Measurements from ENCODE around the gene CLINT1.
A peak's percentile ranks its signal among the peaks of the same experiment; 100 is the strongest.

Gene CLINT1

DNA sequence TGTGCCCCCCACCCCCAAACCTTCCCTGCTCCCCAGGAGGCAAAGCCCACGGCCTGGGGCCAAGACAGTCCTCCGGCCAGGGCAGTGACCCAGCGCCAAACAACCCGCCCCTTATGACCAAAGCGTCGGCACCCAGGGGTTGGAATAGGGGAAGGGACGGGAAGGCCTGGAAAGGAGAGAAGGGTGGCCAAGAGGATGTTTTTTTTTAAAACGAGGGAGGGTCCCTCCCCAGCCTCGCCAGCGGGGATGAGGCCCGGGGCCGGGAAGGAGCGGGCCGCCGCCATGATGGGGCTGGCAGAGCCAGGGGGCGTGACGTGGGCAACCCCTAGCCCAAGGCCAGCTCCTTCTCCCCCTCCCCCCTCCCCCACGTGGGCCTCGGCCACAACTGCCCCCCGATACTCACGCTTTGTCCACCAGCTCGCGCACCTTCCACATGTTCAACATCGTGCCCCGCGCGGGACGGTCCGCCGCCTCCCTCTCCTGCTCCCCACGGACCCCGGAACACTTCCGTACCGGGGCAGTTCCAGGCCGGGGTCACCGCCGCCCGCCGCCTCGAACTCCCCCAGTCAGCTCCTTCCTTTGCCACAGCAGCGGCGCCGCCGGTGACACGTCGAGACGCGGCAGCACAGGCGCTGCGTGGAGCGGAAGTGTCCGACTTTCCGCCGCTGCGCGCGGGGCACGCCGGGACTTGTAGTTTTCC lies at the start of gene CLINT1:
TSS of gene CLINT1 (minus strand) at position 619 of the 700 bp plus-strand sequence. CDS start at position 444, 175 bp downstream.
- no peak for TF ChIP-seq CTCF (IDR thresholded peaks at IDR 0.05; ENCODE audit: control insufficient read depth, extremely low read depth, insufficient read depth)

GRCh38 chr5:157908459-157908858 lies 49.5 kb upstream of the CLINT1 start:
- no peak for DNase-seq (ENCODE audit: low read depth)
- TF ChIP-seq CTCF (IDR thresholded peaks at IDR 0.05; ENCODE audit: control insufficient read depth, extremely low read depth, insufficient read depth), result no peak
- no peak overlapping the region for H3K4me3 ChIP-seq (ENCODE audit: low read depth, low read length)

More for the DNA sequence above, at the start of gene CLINT1:
- peak; percentile 43 for DNase-seq (ENCODE audit: low read depth)
- peak within 1 kb of the TSS; percentile 82 for H3K4me3 ChIP-seq (ENCODE audit: low read depth, low read length)

GRCh38 chr5:157907479-157907878 lies 48.5 kb upstream of the CLINT1 start:
- no peak for TF ChIP-seq CTCF (IDR thresholded peaks at IDR 0.05; ENCODE audit: control insufficient read depth, extremely low read depth, insufficient read depth)

DNA sequence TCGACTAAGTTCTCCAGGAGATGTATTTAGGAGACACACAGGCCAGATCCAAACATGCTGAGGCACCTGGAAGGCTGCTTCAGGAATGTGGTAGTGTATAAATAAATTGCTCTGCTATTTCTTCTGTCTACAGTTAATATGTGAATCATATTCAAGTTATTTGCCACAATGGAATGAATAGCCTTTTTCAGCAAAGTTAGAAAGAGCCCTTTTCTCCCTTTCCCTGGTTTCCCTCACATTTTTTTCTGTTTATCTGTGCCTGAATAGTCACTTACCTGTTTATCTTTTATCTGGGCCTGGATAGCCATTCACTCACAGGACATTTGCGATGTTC lies 44.1 kb upstream of the CLINT1 start:
- TF ChIP-seq CTCF (IDR thresholded peaks at IDR 0.05; ENCODE audit: control insufficient read depth, extremely low read depth, insufficient read depth), result no peak
- no peak for DNase-seq (ENCODE audit: low read depth)
- no peak overlapping the region for H3K4me3 ChIP-seq (ENCODE audit: low read depth, low read length)

More at GRCh38 chr5:157907479-157907878, 48.5 kb upstream of the CLINT1 start:
- no peak overlapping the region for H3K4me3 ChIP-seq (ENCODE audit: low read depth, low read length)
- no peak for DNase-seq (ENCODE audit: low read depth)

GRCh38 chr5:157902449-157903116 lies 43.6 kb upstream of the CLINT1 start:
- DNase-seq (ENCODE audit: low read depth), result no peak
- TF ChIP-seq CTCF (IDR thresholded peaks at IDR 0.05; ENCODE audit: control insufficient read depth, extremely low read depth, insufficient read depth), result no peak
- H3K4me3 ChIP-seq (ENCODE audit: low read depth, low read length), result no peak overlapping the region

DNA sequence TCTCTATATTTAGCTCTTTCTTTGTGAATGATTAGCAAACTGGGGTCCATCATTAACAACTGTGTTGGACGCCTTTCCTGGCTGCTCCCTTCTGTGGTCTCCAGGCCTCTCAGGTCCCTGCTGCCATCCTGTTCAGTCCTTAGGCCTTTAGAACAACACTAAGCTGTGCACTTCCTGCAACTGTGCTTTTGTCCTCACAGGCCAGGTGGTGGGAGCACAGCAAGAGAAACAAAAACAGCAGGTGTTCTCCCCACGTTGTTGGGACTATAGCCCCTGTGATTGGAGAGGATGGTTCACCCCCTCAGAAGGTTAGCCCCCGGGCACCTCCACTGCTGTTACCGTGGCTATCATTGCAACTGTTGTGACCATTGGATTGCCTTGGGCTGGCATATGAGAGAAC lies 41.7 kb upstream of the CLINT1 start:
- H3K4me3 ChIP-seq (ENCODE audit: low read depth, low read length), result no peak overlapping the region
- DNase-seq (ENCODE audit: low read depth), result no peak
- no peak for TF ChIP-seq CTCF (IDR thresholded peaks at IDR 0.05; ENCODE audit: control insufficient read depth, extremely low read depth, insufficient read depth)
